CD14-positive monocyte (primary cell): ENCODE measurements around the gene PRELID3B. TPM values are rescaled to one million over a fixed set of nuclear protein-coding genes. Genes with fewer than 3 reads are reported as not detected.

Experiments
- DNase-seq, 3 donors: peaks; one replicate each; pipeline ENCODE4 v3.0.0-alpha.2; 2011 to 2022
- H2AFZ ChIP-seq: 2 replicates; pipeline ENCODE4 v1.6.0; 2012; ENCODE audit warnings: mild to moderate bottlenecking, low read depth, low read length, inconsistent platforms; ENCODE audit not compliant: insufficient read depth, poor library complexity, severe bottlenecking
- H3K27ac ChIP-seq, 2 donors: 1 replicate in 1 of 2; 2 replicates in 1 of 2; pipeline ENCODE4 v1.5.1; 2012 to 2013; ENCODE audit warnings: low read length in 2 of 2, control low read depth in 1 of 2, inconsistent platforms in 1 of 2, low read depth in 1 of 2, mild to moderate bottlenecking in 1 of 2
- H3K27me3 ChIP-seq, 2 donors: one replicate each; pipeline versions ENCODE4 v1.6.0 to v1.6.1; 2011 to 2013; ENCODE audit warnings: low read length in 2 of 2; ENCODE audit not compliant: control insufficient read depth in 2 of 2, insufficient read depth in 2 of 2
- H3K36me3 ChIP-seq, 2 donors: replicated peaks in 1 of 2; 1 replicate in 1 of 2; 2 replicates in 1 of 2; pipeline versions ENCODE4 v1.5.1 to v1.6.1; 2012 to 2013; ENCODE audit warnings: low read length in 2 of 2, control low read depth in 1 of 2, inconsistent platforms in 1 of 2, mild to moderate bottlenecking in 1 of 2; ENCODE audit not compliant: insufficient read depth in 2 of 2, control insufficient read depth in 1 of 2
- H3K4me1 ChIP-seq, 2 donors: 1 replicate in 1 of 2; 2 replicates in 1 of 2; pipeline versions ENCODE4 v1.5.1 to v1.6.1; 2012 to 2013; ENCODE audit warnings: low read length in 2 of 2, control low read depth in 1 of 2, inconsistent platforms in 1 of 2, mild to moderate bottlenecking in 1 of 2, moderate library complexity in 1 of 2; ENCODE audit not compliant: insufficient read depth in 2 of 2, control insufficient read depth in 1 of 2
- H3K4me2 ChIP-seq: replicated peaks from 2 replicates; pipeline ENCODE3; 2012; ENCODE audit warnings: low read length, moderate library complexity, mild to moderate bottlenecking; ENCODE audit not compliant: poor library complexity, severe bottlenecking; ENCODE audit errors: extremely low read depth
- H3K4me3 ChIP-seq, 3 experiments: fragments of 200-600 bp in 1 of 3; sonication (generic) in 1 of 3; replicated peaks in 1 of 3; 1 replicate in 2 of 3; 2 replicates in 1 of 3; pipeline ENCODE4 v1.5.1; 2011 to 2013; ENCODE audit warnings: low read length in 3 of 3, mild to moderate bottlenecking in 3 of 3, control low read depth in 2 of 3, low read depth in 2 of 3, inconsistent platforms in 1 of 3, moderate library complexity in 1 of 3
- H3K79me2 ChIP-seq: 2 replicates; pipeline ENCODE4 v1.6.0; 2012; ENCODE audit warnings: mild to moderate bottlenecking, control low read depth, inconsistent platforms, low read length, moderate library complexity; ENCODE audit not compliant: insufficient read depth
- H3K9ac ChIP-seq: 2 replicates; pipeline ENCODE4 v1.6.0; 2017; ENCODE audit warnings: low read length, mild to moderate bottlenecking; ENCODE audit not compliant: insufficient read depth, poor library complexity, severe bottlenecking
- H3K9me3 ChIP-seq, 2 donors: replicated peaks in 1 of 2; 1 replicate in 1 of 2; 2 replicates in 1 of 2; pipeline versions ENCODE4 v1.5.1 to v1.6.1; 2012 to 2013; ENCODE audit warnings: low read length in 2 of 2, control low read depth in 1 of 2; ENCODE audit not compliant: control insufficient read depth in 1 of 2, insufficient read depth in 1 of 2
- H4K20me1 ChIP-seq: 2 replicates; pipeline ENCODE4 v1.6.0; 2012; ENCODE audit warnings: mild to moderate bottlenecking, low read length, control low read depth, moderate library complexity; ENCODE audit not compliant: insufficient read depth
- H3K27ac Mint-ChIP-seq, 7 donors: one replicate each; pipeline ENCODE4 v1.8.0; 2020; ENCODE audit warnings: mild to moderate bottlenecking in 7 of 7, mixed read lengths in 7 of 7, moderate library complexity in 6 of 7, inconsistent platforms in 2 of 7
- H3K27me3 Mint-ChIP-seq, 3 donors: one replicate each; pipeline ENCODE4 v1.8.0; 2021 to 2022; ENCODE audit warnings: low read depth in 3 of 3, mild to moderate bottlenecking in 3 of 3, mixed read lengths in 3 of 3, moderate library complexity in 3 of 3, inconsistent platforms in 1 of 3
- H3K36me3 Mint-ChIP-seq, 2 donors: one replicate each; pipeline ENCODE4 v1.8.0; 2020; ENCODE audit warnings: mixed read lengths in 2 of 2, inconsistent platforms in 1 of 2, mild to moderate bottlenecking in 1 of 2
- H3K4me1 Mint-ChIP-seq: one replicate; pipeline ENCODE4 v1.8.0; 2020; ENCODE audit warnings: mild to moderate bottlenecking, mixed read lengths
- H3K4me3 Mint-ChIP-seq, 2 donors: one replicate each; pipeline ENCODE4 v1.8.0; 2020; ENCODE audit warnings: mild to moderate bottlenecking in 2 of 2, mixed read lengths in 2 of 2, moderate library complexity in 1 of 2
- H3K9me3 Mint-ChIP-seq, 7 donors: one replicate each; pipeline ENCODE4 v1.8.0; 2020 to 2022; ENCODE audit warnings: mixed read lengths in 7 of 7, mild to moderate bottlenecking in 6 of 7, moderate library complexity in 6 of 7, inconsistent platforms in 2 of 7
- WGBS: methylation state at CpG from one replicate; pipeline ENCODE4 v1.1.5; 2013; ENCODE audit warnings: missing lambda C conversion rate; ENCODE audit not compliant: insufficient coverage; 5-methylcytosine and 5-hydroxymethylcytosine counted together
- intact Hi-C, 2 donors: fragments of 100-400 bp; cut with micrococcal nuclease; formaldehyde crosslinking; loops; one replicate each; pipeline versions ENCODE4 v1.15.0 to v1.15.1; 2023
- polyA plus RNA-seq, 3 donors: library from polyadenylated mRNA; depleted of rRNA in 1 of 3; unstranded in 2 of 3; stranded (reverse) in 1 of 3; fragments of 300-500 nt in 2 of 3; fragments of >200 nt in 1 of 3; fragmentation: Illumina TruSeq in 2 of 3; gene quantifications; 1 replicate in 2 of 3; 2 replicates in 1 of 3; pipeline ENCODE4 v1.2.3, GENCODE V29; 2012 to 2021
- TF ChIP-seq, protein P1 (sequence below): fragments of 200-600 bp; IDR thresholded peaks from one replicate; pipeline ENCODE4 v1.8.0; 2022; ENCODE audit warnings: antibody characterized with exemption, mild to moderate bottlenecking

PRELID3B gene
- polyA plus RNA-seq, 3 donors, result 16.9 to 21.0 (median 20.1) TPM

DNA sequence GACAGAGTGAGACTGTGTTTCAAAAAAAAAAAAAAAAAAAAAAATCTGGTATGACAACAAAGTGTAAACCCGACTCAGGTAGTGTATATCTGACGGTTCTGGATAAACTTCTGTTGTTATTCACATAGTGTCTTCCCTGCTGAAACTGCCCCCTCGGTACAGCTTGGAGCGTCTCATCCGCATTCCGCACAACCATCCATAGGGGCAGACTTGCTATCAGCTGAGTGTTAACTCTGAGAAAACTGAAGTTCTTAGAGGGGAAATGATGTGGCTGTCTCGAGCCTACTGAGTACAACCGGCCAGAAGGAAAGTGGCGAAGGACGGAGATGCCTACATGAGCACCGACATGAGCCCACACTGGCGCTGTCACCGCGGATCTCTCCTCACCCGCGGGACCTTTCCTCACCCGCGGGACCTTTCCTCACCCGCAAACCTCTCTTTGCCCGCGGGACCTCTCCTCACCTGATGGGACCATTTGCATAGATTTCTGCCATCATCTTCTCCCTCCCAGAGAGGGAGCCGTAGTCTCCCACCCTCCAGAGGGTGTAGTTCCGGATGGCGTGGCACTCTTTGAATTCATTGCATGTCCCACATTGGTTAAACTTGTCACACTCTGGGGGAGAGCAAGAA is 45.3 kb downstream of the PRELID3B start:
- no peaks in the 10 kb centered on the region for H3K9me3 ChIP-seq
- Mint-ChIP-seq H3K27me3 (peaks cover 0 to 4% (median 0%) of the 10 kb centered on the region in 3 donors), H3K4me3 (no peak overlapping the region), H3K4me1 (peaks cover 13% of the 10 kb centered on the region), H3K9me3 (no peaks in the 10 kb centered on the region), H3K36me3 (peaks cover 84 to 100% of the 10 kb centered on the region in 2 donors), H3K27ac (peak overlapping the region in 4 of 7 donors; percentile 41 to 80 (median 71))
- intact Hi-C loops, result no loop called here
- H3K4me3 ChIP-seq, result no peak overlapping the region
- TF ChIP-seq, protein P1, sequence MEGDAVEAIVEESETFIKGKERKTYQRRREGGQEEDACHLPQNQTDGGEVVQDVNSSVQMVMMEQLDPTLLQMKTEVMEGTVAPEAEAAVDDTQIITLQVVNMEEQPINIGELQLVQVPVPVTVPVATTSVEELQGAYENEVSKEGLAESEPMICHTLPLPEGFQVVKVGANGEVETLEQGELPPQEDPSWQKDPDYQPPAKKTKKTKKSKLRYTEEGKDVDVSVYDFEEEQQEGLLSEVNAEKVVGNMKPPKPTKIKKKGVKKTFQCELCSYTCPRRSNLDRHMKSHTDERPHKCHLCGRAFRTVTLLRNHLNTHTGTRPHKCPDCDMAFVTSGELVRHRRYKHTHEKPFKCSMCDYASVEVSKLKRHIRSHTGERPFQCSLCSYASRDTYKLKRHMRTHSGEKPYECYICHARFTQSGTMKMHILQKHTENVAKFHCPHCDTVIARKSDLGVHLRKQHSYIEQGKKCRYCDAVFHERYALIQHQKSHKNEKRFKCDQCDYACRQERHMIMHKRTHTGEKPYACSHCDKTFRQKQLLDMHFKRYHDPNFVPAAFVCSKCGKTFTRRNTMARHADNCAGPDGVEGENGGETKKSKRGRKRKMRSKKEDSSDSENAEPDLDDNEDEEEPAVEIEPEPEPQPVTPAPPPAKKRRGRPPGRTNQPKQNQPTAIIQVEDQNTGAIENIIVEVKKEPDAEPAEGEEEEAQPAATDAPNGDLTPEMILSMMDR, result no peak
- no peak overlapping the region for H3K9ac ChIP-seq
- peaks cover 94 to 99% of the 10 kb centered on the region in 2 donors for H3K36me3 ChIP-seq
- H3K27ac ChIP-seq, result peak overlapping the region in 1 of 2 donors; percentile 59
- H3K79me2 ChIP-seq, result peaks cover 63% of the 10 kb centered on the region
- H2AFZ ChIP-seq, result no peak overlapping the region
- WGBS, result 99% methylated on average over 16 of the region's 24 CpGs
- H3K4me2 ChIP-seq, result no peak overlapping the region
- no peak for DNase-seq
- no peaks in the 10 kb centered on the region for H3K27me3 ChIP-seq
- peaks cover 99% of the 10 kb centered on the region for H4K20me1 ChIP-seq
- H3K4me1 ChIP-seq, result peaks cover 6 to 8% of the 10 kb centered on the region in 2 donors

DNA sequence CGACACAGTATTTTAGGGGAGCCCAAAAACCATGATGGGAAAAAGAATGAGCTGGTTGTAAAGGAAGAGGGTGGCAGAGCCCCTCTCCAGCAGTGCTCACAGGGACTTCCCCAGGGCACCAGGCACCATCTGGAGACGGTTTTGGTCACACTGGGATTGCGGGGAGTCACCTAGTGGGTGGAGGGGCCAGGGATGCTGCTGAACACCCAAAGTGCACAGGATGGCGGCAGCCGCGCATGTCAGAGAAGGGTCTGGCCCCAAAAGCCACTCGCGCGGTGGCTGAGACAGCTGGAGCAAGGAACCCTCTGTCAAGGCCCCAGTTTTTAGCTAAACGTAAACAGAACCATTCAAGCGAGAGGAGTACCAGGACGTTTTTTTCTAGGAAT is 46.4 kb downstream of the PRELID3B start:
- intact Hi-C loops, result no loop called here
- Histone ChIP-seq H4K20me1 (peaks cover 99% of the 10 kb centered on the region), H3K4me3 (no peak overlapping the region), H3K4me2 (no peak overlapping the region), H3K79me2 (peaks cover 53% of the 10 kb centered on the region), H2AFZ (no peak overlapping the region), H3K4me1 (peaks cover 0 to 3% of the 10 kb centered on the region in 2 donors), H3K27ac (peak overlapping the region; percentile 2 to 43), H3K9ac (no peak overlapping the region), H3K27me3 (no peaks in the 10 kb centered on the region), H3K9me3 (no peaks in the 10 kb centered on the region), H3K36me3 (peaks cover 91 to 99% of the 10 kb centered on the region in 2 donors)
- Mint-ChIP-seq H3K27me3 (peaks cover 0 to 4% (median 0%) of the 10 kb centered on the region in 3 donors), H3K4me1 (peaks cover 7% of the 10 kb centered on the region), H3K27ac (peak overlapping the region in 5 of 7 donors; percentile 42 to 80 (median 73)), H3K9me3 (no peaks in the 10 kb centered on the region), H3K36me3 (peaks cover 82 to 97% of the 10 kb centered on the region in 2 donors), H3K4me3 (no peak overlapping the region)
- DNase-seq, result no peak
- TF ChIP-seq, protein P1, result no peak
- WGBS, result 97% methylated on average over 9 of the region's 12 CpGs
